ENCODE measurements around the gene LONRF3. TPM values are rescaled to one million over a fixed set of nuclear protein-coding genes. Genes with fewer than 3 reads are reported as not detected.

Gene LONRF3
- total RNA-seq, result 1 to 10 TPM; 8.5 to 9.7 TPM
- 4.2 TPM for polyA plus RNA-seq (ENCODE audit: insufficient read depth, low read depth, low replicate concordance)
- long read RNA-seq, donor 1, result 0 reads
- long read RNA-seq, donor 2, result 0 reads

DNA sequence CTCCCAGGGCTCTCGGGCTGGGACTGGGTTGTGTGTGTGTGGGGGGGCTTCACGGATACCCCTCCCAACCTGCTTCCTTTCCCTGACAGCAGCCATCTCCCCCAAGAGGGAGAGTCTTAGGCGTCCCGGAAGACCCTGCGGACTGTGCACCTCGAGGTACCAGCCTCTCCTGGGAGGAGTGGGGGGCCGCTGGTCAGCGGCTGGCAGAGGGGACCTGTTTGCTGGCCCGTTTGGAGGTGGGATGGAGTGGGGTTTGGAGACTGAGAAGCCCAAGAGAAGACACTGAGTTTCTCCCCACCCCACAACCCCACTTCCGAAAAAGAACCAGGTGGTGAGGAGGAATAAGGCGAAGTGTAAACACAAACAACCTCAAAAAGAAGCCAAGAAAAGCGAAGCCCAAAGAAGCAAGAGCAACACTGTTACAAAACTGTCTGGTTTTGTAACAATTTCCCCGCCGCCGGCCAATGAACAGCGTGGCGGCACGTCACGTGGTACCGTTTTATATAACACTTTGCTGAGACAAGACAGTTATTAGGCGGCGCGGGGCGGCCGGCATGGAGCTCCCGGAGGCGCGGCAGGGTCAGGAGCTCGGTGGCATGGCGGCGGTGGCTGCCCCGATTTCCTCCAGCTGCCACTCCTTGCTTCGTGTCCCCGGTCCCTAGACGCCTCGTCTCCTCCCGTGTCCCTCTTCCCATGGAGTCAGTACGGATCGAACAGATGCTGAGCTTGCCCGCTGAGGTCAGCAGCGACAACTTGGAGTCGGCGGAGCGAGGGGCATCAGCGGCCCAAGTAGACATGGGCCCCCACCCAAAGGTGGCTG, at the start of gene LONRF3:
TSS of gene LONRF3 (plus strand) at position 531 of the 820 bp plus-strand sequence. CDS start at position 694, 163 bp downstream.
- DNase-seq, result peak; percentile 89
- H3K36me3 ChIP-seq (ENCODE audit: low read depth, missing control alignments), result no peaks in the 10 kb centered on the region
- intact Hi-C loops (cut with DNase I; ENCODE audit: low total_unique reads), result no loop called here
- H3K4me3 ChIP-seq, result peak within 1 kb of the TSS; percentile 50 to 59
- peak; percentile 26 for TF ChIP-seq POLR2A (IDR thresholded peaks at IDR 0.05)
- TF ChIP-seq, protein P1, sequence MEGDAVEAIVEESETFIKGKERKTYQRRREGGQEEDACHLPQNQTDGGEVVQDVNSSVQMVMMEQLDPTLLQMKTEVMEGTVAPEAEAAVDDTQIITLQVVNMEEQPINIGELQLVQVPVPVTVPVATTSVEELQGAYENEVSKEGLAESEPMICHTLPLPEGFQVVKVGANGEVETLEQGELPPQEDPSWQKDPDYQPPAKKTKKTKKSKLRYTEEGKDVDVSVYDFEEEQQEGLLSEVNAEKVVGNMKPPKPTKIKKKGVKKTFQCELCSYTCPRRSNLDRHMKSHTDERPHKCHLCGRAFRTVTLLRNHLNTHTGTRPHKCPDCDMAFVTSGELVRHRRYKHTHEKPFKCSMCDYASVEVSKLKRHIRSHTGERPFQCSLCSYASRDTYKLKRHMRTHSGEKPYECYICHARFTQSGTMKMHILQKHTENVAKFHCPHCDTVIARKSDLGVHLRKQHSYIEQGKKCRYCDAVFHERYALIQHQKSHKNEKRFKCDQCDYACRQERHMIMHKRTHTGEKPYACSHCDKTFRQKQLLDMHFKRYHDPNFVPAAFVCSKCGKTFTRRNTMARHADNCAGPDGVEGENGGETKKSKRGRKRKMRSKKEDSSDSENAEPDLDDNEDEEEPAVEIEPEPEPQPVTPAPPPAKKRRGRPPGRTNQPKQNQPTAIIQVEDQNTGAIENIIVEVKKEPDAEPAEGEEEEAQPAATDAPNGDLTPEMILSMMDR (IDR thresholded peaks at IDR 0.05), result no peak
- H3K4me1 ChIP-seq, result no peaks in the 10 kb centered on the region
- WGBS, 2 donors, result 0 to 1% methylated on average over 2 to 38 of the region's 45 CpGs
- peak within 1 kb of the TSS in 1 of 2 donors; percentile 36 for H3K27ac ChIP-seq
- no peaks in the 10 kb centered on the region for H3K27me3 ChIP-seq
- H3K9me3 ChIP-seq, result no peaks in the 10 kb centered on the region

DNA sequence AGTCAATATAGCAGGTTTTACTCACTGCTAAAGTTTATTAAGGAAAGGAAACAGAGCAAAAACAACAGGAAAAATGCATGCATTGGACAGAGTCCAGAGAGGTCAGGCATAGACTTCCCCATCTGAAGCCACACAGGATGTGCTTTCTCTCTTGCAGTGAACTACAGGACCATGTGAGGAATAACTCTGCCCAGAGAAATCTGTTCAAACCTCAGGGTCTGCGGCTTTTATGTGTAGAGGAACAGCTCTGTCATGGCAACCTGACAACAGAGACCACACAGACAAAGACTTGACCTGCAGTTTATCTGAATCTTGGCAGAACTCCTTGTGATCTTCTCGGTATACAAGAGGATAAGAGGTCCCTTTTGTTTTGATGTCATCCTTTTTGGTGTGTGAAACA, 46.3 kb upstream of the LONRF3 start:
- no peak overlapping the region for H3K27ac ChIP-seq
- no peak for DNase-seq
- no peak overlapping the region for H3K4me3 ChIP-seq
- TF ChIP-seq, protein P1 (IDR thresholded peaks at IDR 0.05), result no peak
- TF ChIP-seq POLR2A (IDR thresholded peaks at IDR 0.05), result no peak
- intact Hi-C loops (cut with DNase I; ENCODE audit: low total_unique reads), result no loop called here
- no peaks in the 10 kb centered on the region for H3K27me3 ChIP-seq
- no peaks in the 10 kb centered on the region for H3K36me3 ChIP-seq (ENCODE audit: low read depth, missing control alignments)
- H3K9me3 ChIP-seq, result no peaks in the 10 kb centered on the region
- WGBS, 2 donors, result 19 to 28% methylated on average over 2 of the region's 2 CpGs
- H3K4me1 ChIP-seq, result no peaks in the 10 kb centered on the region

DNA sequence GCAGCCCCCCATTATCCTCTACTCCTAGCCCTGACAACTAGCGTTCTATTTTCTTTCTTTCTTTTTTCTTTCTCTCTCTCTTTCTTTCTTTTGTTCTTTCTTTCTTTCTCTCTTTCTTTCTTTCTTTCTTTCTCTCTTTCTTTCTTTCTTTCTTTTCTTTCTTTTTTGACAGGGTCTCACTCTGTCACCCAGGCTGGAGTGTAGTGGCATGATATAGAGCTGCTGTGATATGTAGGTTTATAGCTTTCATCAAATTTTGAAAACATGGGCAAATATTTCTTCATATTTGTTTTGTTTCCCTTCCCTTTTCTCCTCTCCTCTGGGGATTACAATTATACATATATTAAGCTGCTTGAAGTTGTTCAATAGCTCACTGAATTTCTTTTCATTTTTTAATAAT, 39.1 kb upstream of the LONRF3 start:
- no peak overlapping the region for H3K27ac ChIP-seq
- no peaks in the 10 kb centered on the region for H3K9me3 ChIP-seq
- no peaks in the 10 kb centered on the region for H3K36me3 ChIP-seq (ENCODE audit: low read depth, missing control alignments)
- H3K4me3 ChIP-seq, result no peak overlapping the region
- WGBS, 2 donors, result 92 to 93% methylated on average over 1 of the region's 1 CpG
- H3K27me3 ChIP-seq, result no peaks in the 10 kb centered on the region
- intact Hi-C loops (cut with DNase I; ENCODE audit: low total_unique reads), result no loop called here
- H3K4me1 ChIP-seq, result no peaks in the 10 kb centered on the region
- no peak for DNase-seq
- TF ChIP-seq, protein P1 (IDR thresholded peaks at IDR 0.05), result no peak
- TF ChIP-seq POLR2A (IDR thresholded peaks at IDR 0.05), result no peak

DNA sequence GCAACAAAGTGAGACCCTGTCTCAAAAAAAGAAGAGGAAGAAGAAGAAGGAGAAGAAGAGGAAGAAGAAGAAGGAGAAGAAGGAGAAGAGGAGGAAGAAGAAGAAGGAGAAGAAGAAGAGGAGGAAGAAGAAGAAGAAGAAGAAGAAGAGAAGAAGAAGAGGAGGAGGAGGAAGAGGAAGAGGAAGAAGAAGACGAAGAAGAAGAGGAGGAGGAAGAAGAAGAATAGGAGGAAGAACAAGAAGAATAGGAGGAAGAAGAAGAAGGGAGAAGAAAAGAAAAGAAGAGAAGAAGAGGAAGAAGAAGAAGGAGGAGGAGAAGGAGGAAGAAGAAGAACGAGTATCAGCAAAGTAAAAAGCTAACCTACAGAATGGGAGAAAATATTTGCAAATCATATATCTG, 33.3 kb upstream of the LONRF3 start:
- WGBS, 2 donors, result 90 to 95% methylated on average over 2 of the region's 2 CpGs
- H3K27ac ChIP-seq, result no peak overlapping the region
- intact Hi-C loops (cut with DNase I; ENCODE audit: low total_unique reads), result no loop called here

More for the DNA sequence above, 33.3 kb upstream of the LONRF3 start:
- H3K27me3 ChIP-seq, result no peaks in the 10 kb centered on the region
- no peak for DNase-seq
- no peaks in the 10 kb centered on the region for H3K4me1 ChIP-seq
- TF ChIP-seq, protein P1 (IDR thresholded peaks at IDR 0.05), result no peak
- no peak for TF ChIP-seq POLR2A (IDR thresholded peaks at IDR 0.05)
- H3K4me3 ChIP-seq, result no peak overlapping the region
- H3K36me3 ChIP-seq (ENCODE audit: low read depth, missing control alignments), result no peaks in the 10 kb centered on the region
- H3K9me3 ChIP-seq, result no peaks in the 10 kb centered on the region
